ENCODE results near the gene ALG1L2.
"Not testable (repeated sequence)": the region's sequence is repeated elsewhere in the genome, so short reads cannot be mapped to it uniquely, and the experiment has no call there.

DNA sequence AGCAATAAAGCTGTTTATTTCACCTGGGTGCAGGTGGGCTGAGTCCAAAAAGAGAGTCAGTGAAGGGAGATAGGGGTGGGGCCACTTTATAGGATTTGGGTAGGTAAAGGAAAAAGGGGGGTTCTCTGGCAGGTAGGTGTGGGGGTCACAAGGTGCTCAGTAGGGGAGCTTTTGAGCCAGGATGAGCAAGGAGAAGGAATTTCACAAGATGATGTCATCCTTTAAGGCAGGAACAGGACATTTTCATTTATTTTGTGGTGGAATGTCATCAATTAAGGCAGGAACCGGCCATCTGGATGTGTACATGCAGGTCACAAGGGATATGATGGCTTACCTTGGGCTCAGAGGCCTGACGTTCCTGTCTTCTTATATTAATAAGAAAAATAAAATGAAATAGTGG is 56.1 kb downstream of the ALG1L2 start:
- TF ChIP-seq, protein P1, sequence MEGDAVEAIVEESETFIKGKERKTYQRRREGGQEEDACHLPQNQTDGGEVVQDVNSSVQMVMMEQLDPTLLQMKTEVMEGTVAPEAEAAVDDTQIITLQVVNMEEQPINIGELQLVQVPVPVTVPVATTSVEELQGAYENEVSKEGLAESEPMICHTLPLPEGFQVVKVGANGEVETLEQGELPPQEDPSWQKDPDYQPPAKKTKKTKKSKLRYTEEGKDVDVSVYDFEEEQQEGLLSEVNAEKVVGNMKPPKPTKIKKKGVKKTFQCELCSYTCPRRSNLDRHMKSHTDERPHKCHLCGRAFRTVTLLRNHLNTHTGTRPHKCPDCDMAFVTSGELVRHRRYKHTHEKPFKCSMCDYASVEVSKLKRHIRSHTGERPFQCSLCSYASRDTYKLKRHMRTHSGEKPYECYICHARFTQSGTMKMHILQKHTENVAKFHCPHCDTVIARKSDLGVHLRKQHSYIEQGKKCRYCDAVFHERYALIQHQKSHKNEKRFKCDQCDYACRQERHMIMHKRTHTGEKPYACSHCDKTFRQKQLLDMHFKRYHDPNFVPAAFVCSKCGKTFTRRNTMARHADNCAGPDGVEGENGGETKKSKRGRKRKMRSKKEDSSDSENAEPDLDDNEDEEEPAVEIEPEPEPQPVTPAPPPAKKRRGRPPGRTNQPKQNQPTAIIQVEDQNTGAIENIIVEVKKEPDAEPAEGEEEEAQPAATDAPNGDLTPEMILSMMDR (IDR thresholded peaks at IDR 0.05), result not testable (repeated sequence)
- TF ChIP-seq POLR2AphosphoS5 (IDR thresholded peaks at IDR 0.05), result not testable (repeated sequence)
